BLaER1 (cell line): Measurements from ENCODE around the gene FILIP1L.

ENCODE experiments used
- H3K27ac ChIP-seq: shearing (Covaris generic); formaldehyde crosslinking; 2 replicates; pipeline ENCODE4 v1.8.1; 2022
- H3K27me3 ChIP-seq: shearing (Covaris generic); formaldehyde crosslinking; 2 replicates; pipeline ENCODE4 v1.8.1; 2022
- H3K36me3 ChIP-seq: shearing (Covaris generic); formaldehyde crosslinking; 2 replicates; pipeline ENCODE4 v1.8.1; 2022
- H3K4me1 ChIP-seq: shearing (Covaris generic); formaldehyde crosslinking; 2 replicates; pipeline ENCODE4 v1.8.1; 2022
- H3K4me2 ChIP-seq: shearing (Covaris generic); formaldehyde crosslinking; 2 replicates; pipeline ENCODE4 v1.8.1; 2022
- H3K4me3 ChIP-seq: shearing (Covaris generic); formaldehyde crosslinking; 2 replicates; pipeline ENCODE4 v1.8.1; 2022
- H3K9ac ChIP-seq: shearing (Covaris generic); formaldehyde crosslinking; 2 replicates; pipeline ENCODE4 v1.8.1; 2022
- H3K9me3 ChIP-seq: shearing (Covaris generic); formaldehyde crosslinking; 2 replicates; pipeline ENCODE4 v1.8.1; 2022
- H4K20me1 ChIP-seq: shearing (Covaris generic); formaldehyde crosslinking; 2 replicates; pipeline ENCODE4 v1.8.1; 2022
- Cebpa-rat ChIP-seq: shearing (Covaris generic); IDR thresholded peaks from 2 replicates; pipeline ENCODE4 v1.8.1; 2022

Gene FILIP1L

GRCh38 chr3:99972380-99973104, 141.8 kb downstream of the FILIP1L start:
- no peak overlapping the region for H3K9ac ChIP-seq

DNA sequence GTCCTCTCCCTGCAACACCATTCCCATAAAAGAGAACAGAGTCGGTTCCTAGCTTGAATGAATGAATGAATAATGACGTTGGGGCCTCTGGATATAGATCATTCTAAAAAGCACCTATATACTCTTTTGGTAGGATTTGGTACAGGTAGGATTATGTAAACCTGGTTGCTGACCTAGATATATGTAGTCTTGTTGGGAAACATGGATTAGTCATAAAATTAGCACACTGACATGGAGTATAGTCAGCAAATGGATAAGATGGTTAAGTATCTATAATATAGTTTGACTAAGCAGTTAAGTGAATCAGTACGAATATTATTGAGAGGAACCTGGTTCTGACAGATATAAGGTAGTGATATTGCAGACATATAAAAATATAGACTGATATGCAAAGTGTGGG, 142.5 kb downstream of the FILIP1L start:
- no peaks in the 10 kb centered on the region for H3K4me1 ChIP-seq
- no peak for TF ChIP-seq Cebpa-rat
- H4K20me1 ChIP-seq: 0 out of 2 replicates have a peak, but pooled peaks cover 6% of the 10 kb centered on the region
- 0 out of 2 replicates have a peak, but pooled peaks cover 3% of the 10 kb centered on the region for H3K36me3 ChIP-seq
- H3K27me3 ChIP-seq: no peaks in the 10 kb centered on the region
- H3K27ac ChIP-seq: no peak overlapping the region
- no peaks in the 10 kb centered on the region for H3K9me3 ChIP-seq
- H3K9ac ChIP-seq: no peak overlapping the region
- H3K4me3 ChIP-seq: no peak overlapping the region
- H3K4me2 ChIP-seq: no peak overlapping the region

More at GRCh38 chr3:99972380-99973104, 141.8 kb downstream of the FILIP1L start:
- no peak overlapping the region for H3K4me2 ChIP-seq
- H3K36me3 ChIP-seq: no peaks in the 10 kb centered on the region
- no peak for TF ChIP-seq Cebpa-rat
- H3K27me3 ChIP-seq: no peaks in the 10 kb centered on the region
- 0 out of 2 replicates have a peak, but pooled peaks cover 6% of the 10 kb centered on the region for H4K20me1 ChIP-seq
- H3K4me3 ChIP-seq: no peak overlapping the region
- no peaks in the 10 kb centered on the region for H3K9me3 ChIP-seq
- H3K27ac ChIP-seq: no peak overlapping the region
- H3K4me1 ChIP-seq: no peaks in the 10 kb centered on the region

GRCh38 chr3:99970198-99970597, 144.1 kb downstream of the FILIP1L start:
- no peak overlapping the region for H3K4me2 ChIP-seq
- TF ChIP-seq Cebpa-rat: no peak
- 0 out of 2 replicates have a peak, but pooled peaks cover 6% of the 10 kb centered on the region for H4K20me1 ChIP-seq
- H3K4me1 ChIP-seq: no peaks in the 10 kb centered on the region
- no peak overlapping the region for H3K27ac ChIP-seq
- no peaks in the 10 kb centered on the region for H3K27me3 ChIP-seq
- H3K9ac ChIP-seq: no peak overlapping the region
- no peak overlapping the region for H3K4me3 ChIP-seq
- 0 out of 2 replicates have a peak, but pooled peaks cover 5% of the 10 kb centered on the region for H3K36me3 ChIP-seq
- H3K9me3 ChIP-seq: no peaks in the 10 kb centered on the region

- H3K4me3 ChIP-seq: no peak overlapping the region
- 0 out of 2 replicates have a peak, but pooled peaks cover 5% of the 10 kb centered on the region for H3K36me3 ChIP-seq
- H3K9ac ChIP-seq: no peak overlapping the region
- H3K9me3 ChIP-seq: no peaks in the 10 kb centered on the region
- H3K4me2 ChIP-seq: no peak overlapping the region
- H3K27me3 ChIP-seq: no peaks in the 10 kb centered on the region
- H3K4me1 ChIP-seq: no peaks in the 10 kb centered on the region
- H4K20me1 ChIP-seq: 0 out of 2 replicates have a peak, but pooled peaks cover 6% of the 10 kb centered on the region
- no peak for TF ChIP-seq Cebpa-rat
- no peak overlapping the region for H3K27ac ChIP-seq
These were observed 145.2 kb downstream of the FILIP1L start for GRCh38 chr3:99969136-99969535.

DNA sequence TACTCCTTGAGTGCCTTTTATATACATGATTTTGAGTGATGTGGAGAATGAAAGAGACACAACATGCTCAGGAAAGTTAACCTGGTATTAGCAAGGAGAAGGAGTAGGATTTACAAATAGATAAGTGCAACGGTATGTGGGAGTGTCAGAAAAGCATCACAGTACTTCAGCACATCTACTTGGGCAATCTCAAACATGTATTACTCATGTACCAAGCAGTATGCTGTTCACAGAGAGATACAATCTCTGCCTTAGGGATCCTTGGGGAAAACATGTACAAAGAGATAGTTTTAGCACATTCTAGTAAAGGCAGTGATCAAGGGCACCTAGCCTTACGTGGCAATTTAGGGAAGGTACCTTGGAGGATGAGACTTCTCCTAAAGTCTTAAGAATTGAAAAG, 146.5 kb downstream of the FILIP1L start:
- Histone ChIP-seq H3K9me3 (no peaks in the 10 kb centered on the region), H3K27ac (no peak overlapping the region), H3K27me3 (no peaks in the 10 kb centered on the region), H3K4me2 (no peak overlapping the region), H4K20me1 (0 out of 2 replicates have a peak, but pooled peaks cover 6% of the 10 kb centered on the region), H3K4me3 (no peak overlapping the region), H3K36me3 (0 out of 2 replicates have a peak, but pooled peaks cover 10% of the 10 kb centered on the region), H3K9ac (no peak overlapping the region), H3K4me1 (no peaks in the 10 kb centered on the region)
- no peak for TF ChIP-seq Cebpa-rat

DNA sequence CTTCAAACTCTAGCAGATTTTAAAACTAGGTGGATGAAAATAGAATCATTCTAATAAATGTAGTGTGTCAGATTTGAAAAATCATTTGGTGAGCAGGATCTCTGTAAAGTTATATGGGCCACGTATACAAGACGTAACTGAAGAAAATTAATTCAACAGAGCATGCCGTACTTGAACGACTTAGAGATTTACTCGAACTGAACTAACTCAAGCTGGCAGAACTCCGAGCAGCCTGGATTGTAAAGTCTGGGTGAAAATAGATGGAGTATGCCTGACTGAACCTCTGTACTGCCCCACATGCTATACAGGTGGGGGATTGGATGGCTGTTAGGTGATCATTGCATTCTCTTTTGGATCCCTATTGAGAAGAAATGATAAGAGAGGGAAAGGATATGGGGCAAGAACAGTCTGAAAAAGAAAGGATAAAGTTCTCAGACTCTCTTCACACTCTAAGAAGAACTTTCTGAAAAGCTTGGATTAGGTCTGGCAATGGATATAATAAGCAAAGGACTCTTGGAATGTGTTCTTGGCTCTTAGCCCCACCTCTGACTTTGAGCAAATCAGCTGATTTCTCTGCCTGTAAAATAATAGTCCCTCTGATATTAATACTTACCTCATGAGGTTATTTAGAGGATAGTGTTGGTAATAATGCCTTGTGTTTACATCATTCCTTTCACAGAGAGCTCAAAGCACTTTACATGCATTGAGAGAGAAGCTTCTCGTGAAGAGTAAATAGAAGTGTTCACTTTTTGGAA, 147.5 kb downstream of the FILIP1L start:
- no peak for TF ChIP-seq Cebpa-rat
- H3K9ac ChIP-seq: no peak overlapping the region
- no peak overlapping the region for H3K27ac ChIP-seq
- H3K4me3 ChIP-seq: no peak overlapping the region
- H3K27me3 ChIP-seq: no peaks in the 10 kb centered on the region
- H4K20me1 ChIP-seq: no peaks in the 10 kb centered on the region
- no peaks in the 10 kb centered on the region for H3K9me3 ChIP-seq
- H3K4me2 ChIP-seq: no peak overlapping the region
- H3K4me1 ChIP-seq: no peaks in the 10 kb centered on the region
- H3K36me3 ChIP-seq: 0 out of 2 replicates have a peak, but pooled peaks cover 10% of the 10 kb centered on the region

- Histone ChIP-seq H3K36me3 (0 out of 2 replicates have a peak, but pooled peaks cover 10% of the 10 kb centered on the region), H3K4me1 (no peaks in the 10 kb centered on the region), H4K20me1 (no peaks in the 10 kb centered on the region), H3K27me3 (no peaks in the 10 kb centered on the region), H3K4me3 (no peak overlapping the region), H3K4me2 (no peak overlapping the region), H3K27ac (no peak overlapping the region), H3K9me3 (no peaks in the 10 kb centered on the region), H3K9ac (no peak overlapping the region)
- TF ChIP-seq Cebpa-rat: no peak
These were observed 148.5 kb downstream of the FILIP1L start for GRCh38 chr3:99965681-99966408.

DNA sequence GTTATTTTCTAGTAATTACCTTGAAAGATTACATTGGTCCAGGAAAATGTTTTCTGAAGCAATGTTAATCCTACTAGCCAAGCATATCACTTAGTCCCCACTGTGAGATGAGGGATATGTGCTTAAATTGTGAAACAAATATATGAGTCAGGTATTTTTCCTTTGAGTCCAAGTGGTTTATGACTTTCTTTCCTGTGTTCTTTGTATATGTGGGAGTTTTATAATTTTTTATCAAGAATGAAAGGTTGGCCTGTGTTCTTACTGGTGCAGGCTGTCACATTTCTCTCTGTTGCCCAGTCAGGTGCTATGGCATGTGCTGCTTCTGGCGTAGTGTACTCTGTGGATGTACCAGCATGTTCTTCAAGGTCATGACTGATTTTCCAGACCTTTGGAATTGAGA, 149.2 kb downstream of the FILIP1L start:
- H3K27ac ChIP-seq: no peak overlapping the region
- no peak overlapping the region for H3K9ac ChIP-seq
- H3K36me3 ChIP-seq: 0 out of 2 replicates have a peak, but pooled peaks cover 10% of the 10 kb centered on the region
- H3K4me2 ChIP-seq: no peak overlapping the region
- no peaks in the 10 kb centered on the region for H4K20me1 ChIP-seq
- no peaks in the 10 kb centered on the region for H3K27me3 ChIP-seq
- TF ChIP-seq Cebpa-rat: no peak
- no peak overlapping the region for H3K4me3 ChIP-seq
- no peaks in the 10 kb centered on the region for H3K9me3 ChIP-seq
- no peaks in the 10 kb centered on the region for H3K4me1 ChIP-seq

- Histone ChIP-seq H3K9ac (no peak overlapping the region), H3K27me3 (no peaks in the 10 kb centered on the region), H3K4me1 (0 out of 2 replicates have a peak, but pooled peaks cover 3% of the 10 kb centered on the region), H3K4me2 (no peak overlapping the region), H4K20me1 (no peaks in the 10 kb centered on the region), H3K27ac (no peak overlapping the region), H3K36me3 (0 out of 2 replicates have a peak, but pooled peaks cover 10% of the 10 kb centered on the region), H3K9me3 (no peaks in the 10 kb centered on the region), H3K4me3 (no peak overlapping the region)
- TF ChIP-seq Cebpa-rat: no peak
These were observed 151.6 kb downstream of the FILIP1L start for GRCh38 chr3:99962703-99963102.
